HEK293 (cell line): ENCODE data around the gene PHGDH.
A peak's percentile ranks its signal among the peaks of the same experiment; 100 is the strongest.

Experiments used
- CTCF ChIP-seq: fragments of 450-650 bp; formaldehyde crosslinking; IDR thresholded peaks from 2 replicates; pipeline ENCODE4 v1.5.1; 2016; ENCODE audit warnings: missing biosample characterization, missing genetic modification characterization
- ELK4 ChIP-seq: IDR thresholded peaks from 2 replicates; pipeline ENCODE4 v1.6.1; 2011; ENCODE audit warnings: mild to moderate bottlenecking, low read depth, low read length, borderline replicate concordance
- FEZF1 ChIP-seq: fragments of 450-650 bp; formaldehyde crosslinking; IDR thresholded peaks from 2 replicates; pipeline ENCODE4 v1.5.1; 2016; ENCODE audit warnings: missing biosample characterization, missing genetic modification characterization
- KLF1 ChIP-seq: fragments of 450-650 bp; formaldehyde crosslinking; IDR thresholded peaks from 2 replicates; pipeline ENCODE4 v1.5.1; 2016; ENCODE audit warnings: missing biosample characterization, missing genetic modification characterization
- KLF10 ChIP-seq: fragments of 450-650 bp; IDR thresholded peaks from 2 replicates; pipeline ENCODE4 v1.5.1; 2018; ENCODE audit warnings: missing biosample characterization, mild to moderate bottlenecking, missing genetic modification characterization
- PRDM4 ChIP-seq: fragments of 450-650 bp; formaldehyde crosslinking; IDR thresholded peaks from 2 replicates; pipeline ENCODE4 v1.5.1; 2017; ENCODE audit warnings: missing biosample characterization, missing genetic modification characterization
- RBAK ChIP-seq: fragments of 450-650 bp; formaldehyde crosslinking; IDR thresholded peaks from 2 replicates; pipeline ENCODE4 v1.5.1; 2016; ENCODE audit warnings: missing biosample characterization, missing genetic modification characterization
- SALL2 ChIP-seq: fragments of 450-650 bp; formaldehyde crosslinking; IDR thresholded peaks from 2 replicates; pipeline ENCODE4 v1.5.0; 2017; ENCODE audit warnings: missing biosample characterization, mild to moderate bottlenecking, missing genetic modification characterization, borderline replicate concordance
- SP2 ChIP-seq: fragments of 450-650 bp; formaldehyde crosslinking; IDR thresholded peaks from 2 replicates; pipeline ENCODE4 v1.5.1; 2016; ENCODE audit warnings: missing biosample characterization, missing genetic modification characterization
- SP7 ChIP-seq: fragments of 450-650 bp; formaldehyde crosslinking; IDR thresholded peaks from 2 replicates; pipeline ENCODE4 v1.5.1; 2016; ENCODE audit warnings: missing biosample characterization, missing genetic modification characterization
- WT1 ChIP-seq: fragments of 450-650 bp; formaldehyde crosslinking; IDR thresholded peaks from 2 replicates; pipeline ENCODE4 v1.5.1; 2016; ENCODE audit warnings: missing biosample characterization, missing genetic modification characterization
- ZFHX2 ChIP-seq: fragments of 450-650 bp; formaldehyde crosslinking; conservative IDR thresholded peaks from 2 replicates; pipeline ENCODE4 v1.5.1; 2016; ENCODE audit warnings: missing biosample characterization, missing genetic modification characterization
- ZFP37 ChIP-seq: fragments of 450-650 bp; formaldehyde crosslinking; IDR thresholded peaks from 2 replicates; pipeline ENCODE4 v1.5.1; 2016; ENCODE audit warnings: missing biosample characterization, missing genetic modification characterization
- ZNF146 ChIP-seq: fragments of 450-650 bp; formaldehyde crosslinking; IDR thresholded peaks from 2 replicates; pipeline ENCODE4 v1.5.1; 2016; ENCODE audit warnings: missing biosample characterization, missing genetic modification characterization
- ZNF157 ChIP-seq: fragments of 450-650 bp; formaldehyde crosslinking; IDR thresholded peaks from 2 replicates; pipeline ENCODE4 v1.5.1; 2016; ENCODE audit warnings: missing biosample characterization, missing genetic modification characterization
- ZNF175 ChIP-seq: fragments of 450-650 bp; formaldehyde crosslinking; IDR thresholded peaks from 2 replicates; pipeline ENCODE4 v1.5.1; 2016; ENCODE audit warnings: missing biosample characterization, missing genetic modification characterization
- ZNF26 ChIP-seq: fragments of 450-650 bp; formaldehyde crosslinking; IDR thresholded peaks from 2 replicates; pipeline ENCODE4 v1.5.1; 2016; ENCODE audit warnings: missing biosample characterization, missing genetic modification characterization
- ZNF280D ChIP-seq: fragments of 450-650 bp; formaldehyde crosslinking; IDR thresholded peaks from 2 replicates; pipeline ENCODE4 v1.5.1; 2016; ENCODE audit warnings: missing biosample characterization, missing genetic modification characterization
- ZNF354C ChIP-seq: fragments of 450-650 bp; formaldehyde crosslinking; IDR thresholded peaks from 2 replicates; pipeline ENCODE4 v1.5.1; 2016; ENCODE audit warnings: missing biosample characterization, missing genetic modification characterization, low read depth, borderline replicate concordance
- ZNF37A ChIP-seq: fragments of 450-650 bp; IDR thresholded peaks from 2 replicates; pipeline ENCODE4 v1.5.1; 2018; ENCODE audit warnings: missing biosample characterization, missing genetic modification characterization
- ZNF394 ChIP-seq: fragments of 450-650 bp; formaldehyde crosslinking; IDR thresholded peaks from 2 replicates; pipeline ENCODE4 v1.5.1; 2016; ENCODE audit warnings: missing biosample characterization, missing genetic modification characterization, mild to moderate bottlenecking, moderate library complexity, borderline replicate concordance
- ZNF48 ChIP-seq: fragments of 450-650 bp; formaldehyde crosslinking; IDR thresholded peaks from 2 replicates; pipeline ENCODE4 v1.5.1; 2016; ENCODE audit warnings: missing biosample characterization, missing genetic modification characterization
- ZNF645 ChIP-seq: fragments of 450-650 bp; formaldehyde crosslinking; IDR thresholded peaks from 2 replicates; pipeline ENCODE4; 2016; ENCODE audit warnings: missing biosample characterization, missing genetic modification characterization
- ZNF707 ChIP-seq: fragments of 450-650 bp; formaldehyde crosslinking; IDR thresholded peaks from 2 replicates; pipeline ENCODE4 v1.5.1; 2016; ENCODE audit warnings: missing biosample characterization, missing genetic modification characterization
- ZNF76 ChIP-seq: fragments of 450-650 bp; formaldehyde crosslinking; IDR thresholded peaks from 2 replicates; pipeline ENCODE4; 2016; ENCODE audit warnings: low read depth, missing biosample characterization, missing genetic modification characterization, borderline replicate concordance
- ZNF768 ChIP-seq: fragments of 450-650 bp; formaldehyde crosslinking; IDR thresholded peaks from 2 replicates; pipeline ENCODE4 v1.5.1; 2018; ENCODE audit warnings: missing biosample characterization, mild to moderate bottlenecking, missing genetic modification characterization
- ZNF785 ChIP-seq: fragments of 450-650 bp; formaldehyde crosslinking; IDR thresholded peaks from 2 replicates; pipeline ENCODE4 v1.5.1; 2016; ENCODE audit warnings: missing biosample characterization, missing genetic modification characterization
- ZSCAN5A ChIP-seq: fragments of 450-650 bp; formaldehyde crosslinking; IDR thresholded peaks from 2 replicates; pipeline ENCODE4 v1.5.1; 2016; ENCODE audit warnings: missing biosample characterization, missing genetic modification characterization

The PHGDH gene

GRCh38 chr1:119715542-119715941 lies 3.8 kb downstream of the PHGDH start (continued):
- no peak for TF ChIP-seq ZNF645 (tag by site-specific recombination)
- 0 out of 2 replicates have a peak, but pooled peaks have one; percentile 19 for TF ChIP-seq FEZF1 (tag by site-specific recombination)
- TF ChIP-seq ZSCAN5A (tag by site-specific recombination), result no peak
- TF ChIP-seq PRDM4 (tag by site-specific recombination), result no peak
- no peak for TF ChIP-seq ZNF48 (tag by site-specific recombination)
- TF ChIP-seq ZFHX2 (tag by site-specific recombination), result no peak; the same call in 1 of the 2 replicates
- 0 out of 2 replicates have a peak, but pooled peaks have one; percentile 8 for TF ChIP-seq CTCF (tag by site-specific recombination)
- no peak for TF ChIP-seq WT1 (tag by site-specific recombination)
- no peak for TF ChIP-seq ZNF76
- no peak for TF ChIP-seq ELK4
- TF ChIP-seq ZNF768 (tag by site-specific recombination), result no peak
- no peak for TF ChIP-seq ZNF157 (tag by site-specific recombination)
- peak; percentile 85 for TF ChIP-seq SP7 (tag by site-specific recombination)
- TF ChIP-seq KLF10 (tag by site-specific recombination), result no peak
- TF ChIP-seq SP2 (tag by site-specific recombination), result peak; percentile 32; the same call in 1 of the 2 replicates
- no peak for TF ChIP-seq SALL2 (tag by site-specific recombination)
- TF ChIP-seq ZNF394 (tag by site-specific recombination), result no peak
- no peak for TF ChIP-seq ZNF26 (tag by site-specific recombination)
- TF ChIP-seq KLF1 (tag by site-specific recombination), result no peak
- TF ChIP-seq ZNF175 (tag by site-specific recombination), result no peak
- TF ChIP-seq ZNF37A (tag by site-specific recombination), result no peak
- TF ChIP-seq ZNF785 (tag by site-specific recombination), result no peak
- TF ChIP-seq ZFP37 (tag by site-specific recombination), result no peak
- TF ChIP-seq RBAK (tag by site-specific recombination), result no peak
- no peak for TF ChIP-seq ZNF707
- TF ChIP-seq ZNF354C (tag by site-specific recombination), result no peak
- TF ChIP-seq ZNF146 (tag by site-specific recombination), result no peak
- TF ChIP-seq ZNF280D (tag by site-specific recombination), result no peak
